T-helper 22 cell (primary cell): Measurements from ENCODE around the gene FAM107B.
"Not testable (repeated sequence)": the region's sequence is repeated elsewhere in the genome, so short reads cannot be mapped to it uniquely, and the experiment has no call there.

Source experiments
- DNase-seq: peaks from one replicate; pipeline ENCODE4 v3.0.0-alpha.2; 2020; ENCODE audit warnings: low read depth

Gene FAM107B

GRCh38 chr10:14664345-14664744 lies 110.4 kb downstream of the FAM107B start:
- DNase-seq = no peak

- no peak for DNase-seq
Observed at GRCh38 chr10:14661818-14662217, 112.9 kb downstream of the FAM107B start.

- no peak for DNase-seq
Observed at GRCh38 chr10:14660831-14661230, 113.9 kb downstream of the FAM107B start.

GRCh38 chr10:14659626-14660196 lies 115.0 kb downstream of the FAM107B start:
- DNase-seq = no peak

- not testable (repeated sequence) for DNase-seq
Observed at GRCh38 chr10:14659137-14659536, 115.6 kb downstream of the FAM107B start.

DNA sequence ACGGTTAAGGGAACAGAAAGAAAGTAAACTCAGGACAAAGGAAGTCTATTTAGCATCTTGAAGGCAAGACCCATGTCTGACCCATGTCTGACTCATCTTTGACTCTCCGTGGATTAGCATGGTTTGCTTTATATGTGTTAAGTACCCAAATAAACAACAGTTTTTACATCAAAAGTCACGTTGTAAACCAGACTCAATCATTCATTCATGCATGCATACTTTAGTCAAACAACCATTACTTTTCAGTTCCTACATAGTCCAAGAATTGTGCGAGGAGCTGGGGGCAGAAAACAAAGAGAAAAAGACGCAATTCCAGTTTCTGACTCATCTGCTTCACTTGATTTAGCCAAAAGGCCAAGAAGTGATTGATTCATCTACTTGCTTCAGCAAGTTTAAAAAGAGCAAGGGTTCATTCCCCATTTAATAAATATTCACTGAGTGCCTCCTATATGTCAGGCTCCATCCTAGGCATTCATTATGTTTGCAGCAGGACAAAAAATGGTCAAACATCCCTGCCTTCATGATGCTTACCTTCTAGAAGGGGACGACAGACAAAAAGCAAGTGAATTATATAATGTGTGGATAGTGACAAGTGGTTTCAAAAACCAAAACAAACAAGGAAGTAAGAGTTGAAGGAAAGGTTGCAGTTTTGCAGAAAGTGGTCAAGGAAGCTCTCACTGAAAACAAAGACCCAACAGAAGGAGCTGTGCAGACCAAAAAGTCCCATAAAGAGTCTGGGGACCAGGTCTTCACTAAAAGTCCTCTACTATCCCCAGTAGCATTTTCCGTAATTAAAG lies 116.2 kb downstream of the FAM107B start:
- no peak for DNase-seq

DNA sequence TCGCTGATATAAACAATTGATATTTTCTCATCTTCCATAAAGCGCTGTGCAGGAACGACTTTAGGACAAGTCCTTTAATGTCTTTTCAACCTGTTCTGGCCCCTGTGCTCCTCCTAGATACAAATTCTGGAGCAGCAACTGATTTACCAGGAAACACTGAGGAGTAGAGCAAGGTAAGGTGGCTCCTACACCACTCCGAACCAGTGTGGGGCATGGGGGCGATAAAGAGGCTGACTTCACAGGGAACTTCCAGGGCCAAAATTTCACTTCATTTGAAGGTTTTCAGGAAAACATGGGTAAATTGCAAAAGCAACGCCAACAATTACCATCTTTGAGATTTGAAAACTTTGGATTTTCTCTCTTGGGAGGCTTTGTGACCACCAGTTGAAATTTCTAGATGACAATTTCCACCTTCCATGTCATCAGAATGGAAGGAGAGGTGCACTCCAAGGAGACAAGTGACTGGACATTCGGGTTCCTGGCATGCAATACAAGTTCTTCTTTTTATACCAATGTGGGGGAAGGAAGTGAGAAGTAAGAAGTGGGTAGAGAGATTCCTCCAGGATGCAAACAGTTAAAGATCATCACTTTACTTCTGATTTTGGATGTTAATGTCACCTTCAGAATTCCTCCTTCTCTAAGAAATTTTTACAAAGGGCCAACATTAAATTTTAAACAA lies 118.5 kb downstream of the FAM107B start:
- no peak for DNase-seq

- no peak for DNase-seq
Observed at GRCh38 chr10:14654821-14655382, 119.8 kb downstream of the FAM107B start.

DNA sequence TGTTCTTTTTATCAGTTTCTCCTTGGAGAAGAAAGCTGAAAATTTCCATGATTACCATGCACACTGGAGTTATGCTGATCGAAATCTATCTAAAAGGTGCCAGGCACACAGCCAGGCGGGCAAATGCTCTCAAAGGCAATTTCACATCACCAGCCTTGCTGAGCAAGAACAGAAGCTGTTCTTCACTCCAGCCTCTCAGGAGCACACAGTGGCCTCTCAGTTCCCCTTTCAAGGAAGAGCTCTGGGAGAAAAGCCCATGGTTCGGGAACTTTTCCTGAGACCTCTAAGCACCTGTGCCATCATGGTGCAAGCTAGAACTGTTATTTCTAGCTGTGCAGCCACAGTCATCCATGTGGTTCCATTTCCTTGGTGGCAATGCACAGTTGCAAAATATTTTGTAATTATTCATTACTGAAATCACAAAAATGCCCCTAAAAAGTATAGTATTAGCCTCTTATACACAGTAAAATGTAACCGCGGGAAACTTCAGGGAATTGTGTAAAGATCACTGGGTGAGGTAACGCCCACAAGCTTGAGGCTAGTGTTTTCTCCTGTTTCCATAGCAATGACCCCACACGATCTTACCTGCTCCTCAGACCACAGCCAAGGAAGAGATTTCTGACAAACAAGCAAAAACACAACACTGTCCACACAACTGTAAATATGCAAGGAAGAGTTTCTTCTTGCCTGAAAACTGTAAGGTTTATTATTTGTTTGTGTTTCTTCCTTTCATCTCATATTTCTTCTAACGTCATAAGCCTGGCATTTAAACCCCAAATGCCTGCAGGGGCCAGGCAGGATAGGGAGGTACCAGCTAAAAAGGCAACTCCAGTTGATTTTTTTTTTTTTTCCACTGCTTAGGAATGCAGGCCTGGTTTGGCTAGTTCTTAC lies 121.2 kb downstream of the FAM107B start:
- peak; percentile 17 for DNase-seq

GRCh38 chr10:14652816-14653215 lies 121.9 kb downstream of the FAM107B start:
- no peak for DNase-seq

DNA sequence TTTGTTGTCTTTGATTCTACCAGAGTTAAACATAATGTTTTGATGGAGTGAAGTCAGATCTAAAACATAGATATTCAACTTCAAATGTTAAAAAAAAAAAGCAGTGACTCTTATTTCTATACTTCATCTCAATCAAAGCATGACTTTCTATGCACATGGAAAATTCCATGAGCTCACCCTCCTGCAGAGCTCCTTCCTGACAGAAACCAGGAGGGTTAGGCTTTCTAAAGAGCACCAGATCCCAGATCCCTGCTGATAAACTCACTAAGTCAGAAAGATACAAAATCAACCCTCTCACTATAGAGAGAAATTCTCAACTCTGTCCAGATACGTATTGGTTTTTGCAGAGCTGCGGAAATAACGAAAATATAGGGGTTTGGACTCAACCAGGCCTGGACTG lies 122.6 kb downstream of the FAM107B start:
- DNase-seq = no peak

- DNase-seq = no peak
Observed at GRCh38 chr10:14649739-14650138, 125.0 kb downstream of the FAM107B start.

DNA sequence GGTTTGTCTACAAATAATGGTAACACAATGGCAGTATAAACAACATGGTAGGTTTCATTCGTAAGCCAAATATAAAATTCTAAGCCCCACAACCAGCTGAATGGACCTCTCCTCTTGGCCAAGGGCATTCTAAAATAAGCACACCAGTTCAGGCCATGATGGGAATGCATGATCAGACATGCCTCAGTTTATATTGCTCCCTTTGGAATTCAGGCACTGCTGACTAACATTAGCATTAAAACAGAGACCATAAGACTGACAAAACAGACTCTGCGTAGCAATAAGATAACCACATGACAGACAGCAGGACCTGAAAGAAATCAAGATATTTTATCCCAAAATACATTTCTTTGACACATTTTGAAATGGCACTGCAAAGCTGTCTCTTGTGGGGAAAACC lies 125.8 kb downstream of the FAM107B start:
- DNase-seq = no peak

DNA sequence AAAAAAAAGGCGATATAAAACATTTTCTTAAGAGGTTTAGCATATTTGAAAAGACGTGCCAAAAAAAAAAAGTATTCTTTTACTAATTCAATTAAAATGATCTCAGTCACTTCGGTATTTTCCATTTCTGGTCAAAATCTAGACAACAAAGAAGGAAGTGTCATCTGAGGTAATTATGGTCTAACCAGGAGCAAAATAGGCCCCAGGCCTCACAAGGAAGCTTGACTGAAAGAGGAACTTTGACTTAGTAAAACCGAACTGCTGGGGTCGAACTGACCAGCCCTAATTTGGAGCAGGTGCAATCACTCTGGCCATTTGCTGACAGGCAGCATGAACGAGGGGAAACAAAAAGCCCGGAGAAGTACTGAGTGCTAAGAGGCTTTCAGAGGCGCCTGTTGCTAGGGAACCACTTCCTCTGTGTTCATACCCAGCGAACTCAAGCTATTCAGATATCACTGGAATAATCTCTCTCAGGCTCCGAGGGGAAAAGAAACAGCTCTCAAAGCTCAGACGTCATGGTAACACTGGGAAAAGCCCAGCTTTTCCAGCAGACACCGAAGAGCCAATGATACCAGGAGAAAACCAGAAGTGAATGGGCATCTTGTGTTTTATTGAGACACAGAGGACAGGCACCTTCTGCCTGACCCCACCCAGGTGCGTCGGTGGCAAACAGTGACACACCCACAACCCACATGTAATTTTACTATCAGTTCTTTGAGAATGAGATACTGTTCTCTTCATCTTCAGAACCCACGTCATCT lies 126.5 kb downstream of the FAM107B start:
- peak; percentile 67 for DNase-seq

DNA sequence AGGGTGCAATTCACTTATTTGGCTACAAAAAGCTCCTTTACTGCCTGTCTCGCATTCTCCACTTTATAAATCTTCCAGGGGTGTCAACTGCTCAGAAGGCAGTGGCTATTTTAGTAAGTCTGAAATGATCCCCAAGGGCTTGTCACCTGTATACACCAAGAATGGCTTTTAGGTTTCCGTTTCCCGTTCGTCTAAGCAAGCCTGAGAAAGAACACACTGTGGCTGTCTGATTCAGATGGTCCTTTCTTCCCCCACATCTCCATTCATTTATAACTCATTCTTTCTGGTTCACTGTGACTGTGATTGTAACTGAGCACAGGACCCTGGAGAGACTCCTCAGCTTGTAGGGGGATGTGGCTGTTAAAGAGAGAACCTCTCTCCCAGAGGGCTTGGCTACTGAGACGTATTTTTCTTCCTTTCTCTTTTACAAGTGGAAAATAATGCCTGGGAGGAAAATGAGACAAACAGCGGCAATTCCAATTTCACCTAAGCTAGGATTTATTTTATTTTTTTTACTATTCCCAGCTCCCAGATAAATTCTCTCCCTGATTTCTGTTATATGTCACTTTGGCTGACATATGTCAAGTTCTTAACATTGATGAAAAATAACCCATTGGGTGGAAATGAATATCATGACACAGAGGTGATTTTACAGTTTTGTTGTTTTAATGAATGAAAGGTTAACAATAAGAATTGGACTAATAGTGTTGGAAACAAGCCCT lies 129.3 kb downstream of the FAM107B start:
- no peak for DNase-seq

DNA sequence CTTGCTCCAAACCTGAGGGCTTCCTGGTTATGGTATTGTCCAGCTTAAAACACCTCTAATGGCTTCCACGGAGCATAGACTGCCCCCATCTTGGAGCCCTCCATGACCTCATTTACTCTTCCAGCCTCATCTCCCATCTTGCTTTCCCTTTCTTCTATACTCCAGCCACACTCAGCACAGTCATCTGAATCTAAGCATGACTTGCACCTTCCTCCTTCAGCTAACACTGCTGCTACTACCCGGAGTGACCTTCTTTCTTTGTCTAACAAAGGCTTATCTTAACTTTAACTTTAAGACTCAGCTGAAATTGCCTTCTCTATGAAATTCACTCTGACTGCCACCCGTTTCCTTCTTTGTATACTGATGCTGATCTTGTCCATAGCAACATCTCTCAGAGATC lies 135.1 kb downstream of the FAM107B start:
- no peak for DNase-seq

DNA sequence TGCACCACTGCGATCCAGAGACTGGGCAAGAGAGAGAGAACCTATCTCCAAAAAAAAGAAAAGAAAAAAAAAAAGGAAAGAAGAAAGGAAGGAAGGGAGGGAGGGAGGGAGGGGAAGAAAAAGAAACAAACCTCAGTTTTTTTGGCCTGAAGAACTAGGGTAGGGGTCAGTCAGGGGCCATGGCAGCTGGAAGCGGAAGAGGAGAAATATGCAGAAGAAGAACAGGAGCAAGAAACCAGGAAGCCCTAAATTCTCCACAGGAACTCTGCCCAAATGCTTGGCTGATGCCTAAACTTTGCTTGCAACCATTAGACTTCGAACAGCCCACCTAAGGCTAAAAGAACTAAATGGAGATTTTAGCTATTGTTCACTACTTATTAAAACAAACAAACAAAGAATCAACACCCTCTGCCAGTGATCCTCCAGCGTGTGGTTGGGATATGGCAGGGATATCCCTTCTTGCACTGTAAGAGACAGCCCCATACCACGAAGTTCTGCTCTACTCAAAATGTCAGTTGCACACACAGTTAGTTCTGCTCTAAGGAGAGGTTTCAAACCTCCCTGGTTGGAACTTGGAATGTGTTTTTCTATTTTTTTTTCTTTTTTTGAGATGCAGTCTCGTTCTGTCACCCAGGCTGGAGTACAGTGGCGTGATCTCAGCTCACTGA lies 139.5 kb downstream of the FAM107B start:
- DNase-seq = no peak

DNA sequence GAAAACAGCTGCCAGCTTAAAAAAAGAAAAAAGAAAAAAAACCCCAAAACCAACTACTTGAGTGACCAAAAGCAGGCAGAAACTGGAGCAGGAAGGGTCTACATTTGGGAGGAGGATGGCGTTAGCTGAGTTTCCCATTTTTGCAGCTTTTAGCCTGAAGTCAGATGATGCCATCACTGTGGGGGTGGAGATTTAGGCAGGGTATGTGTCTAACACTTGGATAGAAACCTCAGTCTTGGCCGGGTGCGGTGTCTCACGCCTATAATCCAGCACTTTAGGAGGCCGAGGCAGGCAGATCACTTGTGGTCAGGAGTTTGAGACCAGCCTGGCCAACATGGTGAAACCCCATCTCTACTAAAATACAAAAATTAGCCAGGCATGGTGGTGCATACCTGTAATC lies 140.1 kb downstream of the FAM107B start:
- DNase-seq = not testable (repeated sequence)

DNA sequence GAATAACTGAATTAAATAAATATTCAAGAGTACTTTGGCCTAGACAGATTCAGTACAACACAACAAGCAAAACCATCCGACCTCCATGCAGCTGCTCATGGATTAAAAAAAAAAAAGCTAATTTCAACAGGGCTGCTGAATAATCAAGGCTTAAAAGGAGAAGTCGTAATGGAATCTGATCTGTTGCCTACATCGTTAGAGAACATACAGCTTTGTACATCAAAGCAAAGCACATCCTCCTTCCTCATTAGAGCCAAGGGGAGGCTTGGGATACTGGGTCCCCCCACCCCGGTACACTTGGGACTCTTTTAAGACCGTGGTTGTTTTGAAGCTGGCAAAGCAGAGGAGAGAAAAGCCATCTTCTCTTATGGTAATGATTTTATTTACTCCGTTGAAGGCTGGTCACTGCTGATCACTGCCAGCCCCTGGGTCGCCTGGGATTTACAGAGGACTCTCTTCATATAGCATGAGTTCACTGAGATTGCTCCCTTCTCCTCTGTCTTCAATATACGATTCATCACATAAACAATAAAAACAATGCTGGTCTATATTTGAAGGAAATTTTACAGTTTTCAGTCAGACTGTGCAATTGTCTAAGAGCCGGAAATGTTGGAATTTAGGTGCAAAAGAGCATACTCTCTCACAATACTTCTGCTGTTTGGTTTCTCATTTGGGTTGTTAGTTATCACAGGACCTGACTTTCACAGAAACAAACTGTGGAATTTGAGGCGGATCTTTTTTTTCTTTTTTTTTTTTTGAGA lies 148.8 kb downstream of the FAM107B start:
- no peak for DNase-seq
